AG10803 (cell line): Measurements from ENCODE around the gene ZNF451.

Source experiments
- DNase-seq: peaks from one replicate; pipeline ENCODE4 v3.0.0; 2010; ENCODE audit warnings: low read depth
- H3K4me3 ChIP-seq: 2 replicates; pipeline ENCODE4 v1.5.1; 2011; ENCODE audit warnings: mild to moderate bottlenecking, low read length, control low read depth
- TF ChIP-seq, protein P1 (sequence below): conservative IDR thresholded peaks from 2 replicates; pipeline ENCODE4 v1.5.1; 2011; ENCODE audit warnings: mild to moderate bottlenecking, low read length, control low read depth, inconsistent platforms

ZNF451 gene

DNA sequence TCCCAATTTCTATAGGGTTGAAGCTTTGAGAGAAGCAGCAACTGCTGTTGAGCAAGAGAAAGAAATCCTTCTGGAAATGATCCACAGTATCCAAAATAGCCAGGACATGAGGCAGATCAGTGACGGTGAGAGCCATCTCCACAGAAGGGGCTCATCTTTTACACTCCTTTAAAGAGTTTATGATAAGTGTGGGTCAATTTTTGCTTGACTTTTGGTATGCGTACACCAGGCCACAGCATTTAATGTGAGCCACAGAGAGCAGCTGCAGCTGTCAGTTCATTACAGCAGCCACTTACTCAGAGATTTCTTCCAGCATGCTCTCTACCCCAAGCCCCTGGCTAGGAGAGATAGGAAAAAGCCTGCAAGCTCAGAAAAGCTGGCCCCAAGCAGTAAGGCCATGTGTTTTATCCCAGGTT is 92.0 kb downstream of the ZNF451 start:
- peak; percentile 33 for DNase-seq
- no peak overlapping the region for H3K4me3 ChIP-seq
- TF ChIP-seq, protein P1, sequence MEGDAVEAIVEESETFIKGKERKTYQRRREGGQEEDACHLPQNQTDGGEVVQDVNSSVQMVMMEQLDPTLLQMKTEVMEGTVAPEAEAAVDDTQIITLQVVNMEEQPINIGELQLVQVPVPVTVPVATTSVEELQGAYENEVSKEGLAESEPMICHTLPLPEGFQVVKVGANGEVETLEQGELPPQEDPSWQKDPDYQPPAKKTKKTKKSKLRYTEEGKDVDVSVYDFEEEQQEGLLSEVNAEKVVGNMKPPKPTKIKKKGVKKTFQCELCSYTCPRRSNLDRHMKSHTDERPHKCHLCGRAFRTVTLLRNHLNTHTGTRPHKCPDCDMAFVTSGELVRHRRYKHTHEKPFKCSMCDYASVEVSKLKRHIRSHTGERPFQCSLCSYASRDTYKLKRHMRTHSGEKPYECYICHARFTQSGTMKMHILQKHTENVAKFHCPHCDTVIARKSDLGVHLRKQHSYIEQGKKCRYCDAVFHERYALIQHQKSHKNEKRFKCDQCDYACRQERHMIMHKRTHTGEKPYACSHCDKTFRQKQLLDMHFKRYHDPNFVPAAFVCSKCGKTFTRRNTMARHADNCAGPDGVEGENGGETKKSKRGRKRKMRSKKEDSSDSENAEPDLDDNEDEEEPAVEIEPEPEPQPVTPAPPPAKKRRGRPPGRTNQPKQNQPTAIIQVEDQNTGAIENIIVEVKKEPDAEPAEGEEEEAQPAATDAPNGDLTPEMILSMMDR = no peak

GRCh38 chr6:57183336-57183735 is 93.3 kb downstream of the ZNF451 start:
- no peak overlapping the region for H3K4me3 ChIP-seq
- TF ChIP-seq, protein P1 = no peak
- no peak for DNase-seq

- peak; percentile 72 for DNase-seq
- no peak overlapping the region for H3K4me3 ChIP-seq
- TF ChIP-seq, protein P1 = peak; percentile 61
These were observed 100.2 kb downstream of the ZNF451 start for GRCh38 chr6:57190140-57190539.

GRCh38 chr6:57193177-57193576 is 103.2 kb downstream of the ZNF451 start:
- TF ChIP-seq, protein P1 = no peak
- DNase-seq = peak; percentile 67
- no peak overlapping the region for H3K4me3 ChIP-seq

DNA sequence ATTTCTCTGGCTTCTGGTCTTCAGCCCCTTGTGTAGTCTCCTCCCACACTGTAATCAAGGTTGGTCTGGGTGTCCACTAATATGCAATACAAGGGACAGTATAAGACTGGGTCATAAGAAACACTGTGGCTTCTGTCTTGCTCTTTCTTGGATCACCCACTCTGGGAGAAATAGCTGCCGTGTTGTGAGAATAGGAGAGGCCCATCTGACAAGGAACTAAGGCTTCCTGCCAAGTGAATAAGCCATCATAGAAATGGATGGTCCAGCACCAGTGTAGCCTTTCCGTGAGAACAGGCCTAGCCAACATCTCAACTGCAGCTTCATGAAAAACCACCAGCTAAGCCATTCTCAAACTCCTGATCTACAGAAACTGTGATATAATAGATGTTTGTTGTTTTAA is 105.5 kb downstream of the ZNF451 start:
- no peak overlapping the region for H3K4me3 ChIP-seq
- DNase-seq = no peak
- TF ChIP-seq, protein P1 = no peak

- DNase-seq = no peak
- TF ChIP-seq, protein P1 = no peak
- H3K4me3 ChIP-seq = no peak overlapping the region
These were observed 109.1 kb downstream of the ZNF451 start for GRCh38 chr6:57198926-57199636.

GRCh38 chr6:57201718-57202117 is 111.7 kb downstream of the ZNF451 start:
- no peak for DNase-seq
- TF ChIP-seq, protein P1 = no peak
- H3K4me3 ChIP-seq = no peak overlapping the region
